GM12872 (cell line): ENCODE data around the gene COL6A2.

Source experiments
- CTCF ChIP-seq: IDR thresholded peaks from 3 replicates; pipeline ENCODE4 v1.5.1; 2011; ENCODE audit warnings: low read depth, mild to moderate bottlenecking, low read length, moderate library complexity; ENCODE audit not compliant: insufficient read depth

The COL6A2 gene

DNA sequence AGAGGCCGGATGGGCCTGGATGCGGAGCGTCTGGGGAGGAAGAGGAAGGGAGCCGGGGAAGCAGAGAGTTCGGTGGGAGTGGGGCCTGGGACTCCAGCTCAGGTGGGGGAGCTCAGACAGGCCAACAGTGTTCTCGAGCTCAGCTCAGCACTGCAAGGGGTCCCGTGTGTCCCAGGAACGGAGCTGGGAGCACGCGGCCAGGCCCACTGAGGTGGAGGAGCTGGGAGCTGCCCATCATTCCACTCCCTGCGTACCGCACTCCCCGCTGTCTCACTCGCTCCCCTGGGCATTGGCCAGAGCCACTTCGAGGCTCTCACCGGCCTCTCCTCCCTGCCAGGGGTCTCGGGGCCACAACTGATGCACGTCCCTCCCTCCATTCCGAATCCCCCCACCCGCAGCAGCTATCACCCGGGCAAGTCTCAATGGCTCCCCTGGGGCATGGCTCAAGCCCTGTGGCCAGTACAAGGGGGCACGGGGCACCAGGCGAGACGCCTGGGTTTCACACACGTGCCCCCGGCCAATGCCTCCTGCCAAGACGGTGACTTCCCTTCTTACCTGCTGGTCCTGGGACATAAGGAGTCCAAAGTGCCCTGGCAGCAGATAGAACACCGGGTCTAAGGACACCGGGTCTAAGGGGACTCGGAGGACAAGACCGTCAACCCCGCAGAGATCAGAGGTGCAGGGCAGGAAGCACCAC is 30.3 kb upstream of the COL6A2 start:
- TF ChIP-seq CTCF = no peak

GRCh38 chr21:46068516-46069079 is 29.3 kb upstream of the COL6A2 start:
- TF ChIP-seq CTCF = no peak

DNA sequence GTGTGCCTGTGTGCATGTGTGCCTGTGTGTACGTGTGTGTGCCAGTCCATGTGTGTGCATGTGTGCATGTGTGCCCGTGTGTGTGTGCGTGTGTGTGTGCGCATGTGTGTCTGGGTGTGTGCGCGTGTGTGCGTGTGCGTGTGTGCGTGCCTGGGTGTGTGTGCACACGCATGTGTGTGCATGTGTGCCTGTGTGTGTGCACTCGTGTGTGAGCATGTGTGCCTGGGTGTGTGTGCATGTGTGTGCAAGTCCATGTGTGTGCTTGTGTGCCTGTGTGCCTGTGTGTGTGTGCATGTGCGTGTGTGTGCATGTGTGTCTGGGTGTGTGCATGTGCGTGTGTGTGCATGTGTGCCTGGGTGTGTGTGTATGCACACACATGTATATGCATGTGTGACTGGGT is 28.7 kb upstream of the COL6A2 start:
- no peak for TF ChIP-seq CTCF

DNA sequence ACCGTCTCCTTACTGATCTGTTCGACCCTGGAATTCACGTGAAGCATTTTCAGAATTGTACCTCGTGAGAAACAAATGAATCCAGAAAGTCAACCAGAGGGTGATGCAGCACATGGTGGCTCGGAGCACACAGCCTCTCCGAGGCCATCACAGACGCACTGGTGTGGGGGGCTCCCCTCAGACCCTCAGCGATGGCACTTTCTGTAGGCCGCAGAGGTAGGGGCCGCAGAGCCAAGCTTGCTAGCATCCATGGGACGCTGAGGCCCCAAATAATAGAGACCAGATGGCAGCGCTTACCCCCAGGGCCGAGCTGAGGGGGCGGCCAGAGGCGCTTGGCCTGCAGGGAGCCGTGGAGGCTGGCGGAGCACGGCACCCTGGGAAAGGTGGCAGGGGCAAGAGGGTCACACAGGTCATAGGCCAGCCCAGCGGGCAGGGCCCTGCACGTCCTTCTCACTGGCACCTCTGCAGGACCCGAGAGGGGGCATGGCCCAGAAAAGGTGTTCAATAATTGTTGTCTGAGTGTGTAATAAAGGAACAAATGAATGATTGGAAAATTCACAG is 28.1 kb upstream of the COL6A2 start:
- no peak for TF ChIP-seq CTCF

DNA sequence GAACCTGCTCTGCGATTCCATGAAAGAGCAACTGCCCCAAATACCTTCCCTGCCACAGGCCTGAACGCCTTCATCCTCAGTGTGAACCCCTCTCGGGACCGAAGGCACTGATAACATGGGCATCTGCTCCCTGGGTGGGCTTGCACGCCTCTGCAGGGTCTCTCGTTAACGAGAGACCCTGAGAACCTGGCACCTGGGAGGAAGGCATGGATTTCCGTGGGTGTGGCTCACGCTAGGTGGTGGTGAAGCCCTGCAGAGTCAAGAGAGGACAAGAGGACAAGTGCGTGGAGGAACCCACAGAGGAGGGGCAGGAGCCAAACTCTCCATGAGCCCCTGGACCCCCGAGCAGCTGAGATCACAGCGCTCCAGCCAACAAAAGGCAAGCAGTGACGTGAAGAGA is 26.8 kb upstream of the COL6A2 start:
- no peak for TF ChIP-seq CTCF

- TF ChIP-seq CTCF = no peak
Measured at GRCh38 chr21:46077674-46078101, 20.2 kb upstream of the COL6A2 start.

- no peak for TF ChIP-seq CTCF
Measured at GRCh38 chr21:46078322-46078977, 19.5 kb upstream of the COL6A2 start.
